Right lobe of liver (tissue), 4 donors: ENCODE data around the gene MSH3.

Source experiments
- CTCF ChIP-seq, 4 donors: fragments of 200-600 bp in 3 of 4; fragments of 450-650 bp in 1 of 4; IDR thresholded peaks; one replicate each; pipeline versions ENCODE4 v1.5.1 to v1.8.0; 2016 to 2022; ENCODE audit warnings: antibody characterized with exemption in 4 of 4, mild to moderate bottlenecking in 2 of 4
- POLR2A ChIP-seq: fragments of 450-650 bp; IDR thresholded peaks from one replicate; pipeline ENCODE4 v1.6.1; 2017; ENCODE audit warnings: antibody characterized with exemption, mild to moderate bottlenecking
- donor health status: DM: no; HTN: no; CAD: no.
- donor health status: DM: no; HTN: no; CAD: no.
- donor health status: DM: no; HTN: yes; CAD: no.

GRCh38 chr5:80917631-80918030 is 263.2 kb downstream of the MSH3 start:
- no peak for TF ChIP-seq CTCF (IDR thresholded peaks at IDR 0.05)
- TF ChIP-seq POLR2A: no peak
